GM12875 (cell line): Measurements from ENCODE around the gene GNG12.

ENCODE experiments used
- H3K4me3 ChIP-seq: one replicate; pipeline ENCODE4 v1.5.1; 2011; ENCODE audit warnings: low read depth, low read length, control low read depth
- CTCF ChIP-seq: IDR thresholded peaks from 2 replicates; pipeline ENCODE4 v1.5.1; 2011; ENCODE audit warnings: low read depth, mild to moderate bottlenecking, control low read depth, inconsistent platforms, low read length, moderate library complexity, borderline replicate concordance; ENCODE audit not compliant: insufficient read depth

The GNG12 gene

GRCh38 chr1:67789551-67789950 lies 43.7 kb downstream of the GNG12 start:
- no peak overlapping the region for H3K4me3 ChIP-seq
- no peak for TF ChIP-seq CTCF

DNA sequence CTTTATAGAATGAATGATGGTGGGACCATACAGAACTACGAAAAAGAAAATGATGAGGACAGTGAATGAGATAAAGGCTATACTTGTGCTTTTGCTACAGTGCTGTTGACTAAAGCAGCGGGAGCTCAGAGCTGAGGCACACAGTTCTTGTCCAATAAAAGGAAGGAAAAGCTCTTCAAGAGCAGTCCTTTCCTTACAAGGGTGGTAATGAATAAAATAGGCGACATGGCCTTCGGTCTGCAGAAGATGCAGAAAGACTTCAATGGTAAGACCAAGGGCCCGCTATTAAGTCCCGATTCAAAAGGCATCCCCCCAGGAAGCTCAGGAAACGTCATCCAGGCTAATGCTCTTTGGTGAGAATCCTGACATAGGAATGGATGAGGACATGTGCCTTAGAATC lies 44.4 kb downstream of the GNG12 start:
- H3K4me3 ChIP-seq, result no peak overlapping the region
- TF ChIP-seq CTCF, result no peak

GRCh38 chr1:67788238-67788790 lies 45.0 kb downstream of the GNG12 start:
- H3K4me3 ChIP-seq, result no peak overlapping the region
- TF ChIP-seq CTCF, result no peak

GRCh38 chr1:67787746-67788145 lies 45.5 kb downstream of the GNG12 start:
- TF ChIP-seq CTCF, result no peak
- no peak overlapping the region for H3K4me3 ChIP-seq

DNA sequence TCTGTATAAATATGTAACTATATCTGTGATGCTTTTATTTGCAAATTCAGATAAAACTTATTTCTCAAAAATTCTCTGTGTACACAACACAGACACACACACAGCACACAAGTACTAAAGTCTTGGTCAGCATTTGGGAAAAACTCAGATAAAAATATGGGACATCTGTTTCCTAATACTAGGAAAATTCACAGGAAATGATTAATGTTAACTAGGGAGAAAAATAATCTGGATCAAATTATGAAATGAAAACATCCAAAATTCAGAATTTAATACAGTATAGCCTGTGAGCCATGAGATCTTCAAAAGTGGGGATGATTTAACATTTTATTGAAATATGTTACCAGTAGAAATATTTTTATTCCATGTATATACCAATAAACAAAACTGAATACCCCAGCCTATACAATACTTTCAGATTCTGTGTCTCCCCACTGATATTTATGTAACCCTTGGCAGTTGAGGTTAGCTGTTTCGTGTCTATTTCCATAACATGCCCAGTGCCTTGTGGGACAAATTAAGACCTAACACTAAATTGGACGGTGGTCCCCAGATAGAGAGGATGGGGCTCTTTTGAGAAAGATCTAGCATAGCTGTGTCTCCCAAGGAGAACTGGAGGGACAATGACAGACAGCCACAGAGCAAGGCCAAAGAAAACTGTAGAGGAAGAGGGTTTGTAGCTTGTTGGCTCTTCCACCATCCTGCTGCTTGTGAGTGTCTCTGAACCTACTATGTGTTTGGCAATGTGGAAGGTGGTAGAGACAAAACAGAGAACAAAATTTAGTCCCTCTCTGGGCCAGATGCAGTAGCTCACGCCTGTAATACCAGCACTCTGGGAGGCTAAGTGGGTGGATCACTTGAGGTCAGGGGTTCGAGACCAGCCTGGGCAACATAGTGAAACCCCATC lies 47.2 kb downstream of the GNG12 start:
- no peak for TF ChIP-seq CTCF
- no peak overlapping the region for H3K4me3 ChIP-seq

DNA sequence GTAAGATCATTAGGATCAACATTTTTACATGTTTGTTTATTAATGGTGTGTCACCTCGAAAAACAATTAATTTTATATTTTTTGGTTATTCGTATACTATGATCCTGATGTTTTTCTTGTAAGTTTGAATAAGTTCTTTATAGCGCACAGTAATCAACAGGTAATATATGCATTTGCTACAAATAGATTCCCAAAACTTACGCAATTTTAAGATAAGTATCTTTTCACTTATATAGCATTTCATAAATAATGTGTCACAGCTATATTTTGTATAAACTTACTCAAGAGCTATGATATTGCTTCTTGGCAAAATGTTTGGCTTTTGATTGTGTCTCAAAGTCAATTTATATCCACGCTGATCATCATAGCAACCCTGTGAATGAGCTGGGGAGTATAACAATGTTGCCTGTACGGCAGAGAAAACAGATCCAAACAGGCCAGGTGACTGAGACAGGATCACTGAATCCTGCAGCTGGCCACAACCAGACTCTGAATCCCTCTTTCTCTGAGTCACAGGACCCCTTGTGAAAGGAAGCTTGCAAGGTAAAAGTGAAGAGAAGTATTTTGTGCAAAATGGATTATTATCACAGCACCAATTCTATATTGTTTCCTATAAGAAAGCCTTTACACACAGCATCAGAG lies 48.6 kb downstream of the GNG12 start:
- no peak overlapping the region for H3K4me3 ChIP-seq
- no peak for TF ChIP-seq CTCF
